Measurements from ENCODE around the gene SLITRK1.

DNA sequence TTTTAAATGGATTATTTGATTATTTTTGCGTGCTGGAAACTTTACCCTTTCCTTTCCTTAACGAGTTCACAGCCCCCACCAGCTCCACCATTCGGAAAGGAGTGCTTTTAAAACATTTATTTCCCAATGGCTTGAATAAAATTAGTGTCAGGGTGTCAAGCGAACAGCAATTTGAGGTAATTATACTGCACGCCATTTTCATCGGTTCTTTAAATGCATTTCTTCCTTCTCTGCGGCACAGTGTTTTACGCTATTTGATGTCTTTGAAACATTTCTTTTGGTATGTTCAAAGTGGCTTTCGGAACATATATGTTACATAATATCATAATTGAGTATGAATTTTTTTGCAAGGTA lies 309 bp upstream of the SLITRK1 start:
- TF ChIP-seq, protein P1, sequence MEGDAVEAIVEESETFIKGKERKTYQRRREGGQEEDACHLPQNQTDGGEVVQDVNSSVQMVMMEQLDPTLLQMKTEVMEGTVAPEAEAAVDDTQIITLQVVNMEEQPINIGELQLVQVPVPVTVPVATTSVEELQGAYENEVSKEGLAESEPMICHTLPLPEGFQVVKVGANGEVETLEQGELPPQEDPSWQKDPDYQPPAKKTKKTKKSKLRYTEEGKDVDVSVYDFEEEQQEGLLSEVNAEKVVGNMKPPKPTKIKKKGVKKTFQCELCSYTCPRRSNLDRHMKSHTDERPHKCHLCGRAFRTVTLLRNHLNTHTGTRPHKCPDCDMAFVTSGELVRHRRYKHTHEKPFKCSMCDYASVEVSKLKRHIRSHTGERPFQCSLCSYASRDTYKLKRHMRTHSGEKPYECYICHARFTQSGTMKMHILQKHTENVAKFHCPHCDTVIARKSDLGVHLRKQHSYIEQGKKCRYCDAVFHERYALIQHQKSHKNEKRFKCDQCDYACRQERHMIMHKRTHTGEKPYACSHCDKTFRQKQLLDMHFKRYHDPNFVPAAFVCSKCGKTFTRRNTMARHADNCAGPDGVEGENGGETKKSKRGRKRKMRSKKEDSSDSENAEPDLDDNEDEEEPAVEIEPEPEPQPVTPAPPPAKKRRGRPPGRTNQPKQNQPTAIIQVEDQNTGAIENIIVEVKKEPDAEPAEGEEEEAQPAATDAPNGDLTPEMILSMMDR (conservative IDR thresholded peaks at IDR 0.05; ENCODE audit: low read depth, low read length), result no peak
- no peak for TF ChIP-seq EZH2 (IDR thresholded peaks at IDR 0.05; ENCODE audit: borderline replicate concordance, low read depth, low read length, poor library complexity, severe bottlenecking)

Measured in A673 (cell line).